ENCODE results near the gene FPGS.
"Not testable (repeated sequence)": the region's sequence is repeated elsewhere in the genome, so short reads cannot be mapped to it uniquely, and the experiment has no call there.

FPGS gene, protein sequence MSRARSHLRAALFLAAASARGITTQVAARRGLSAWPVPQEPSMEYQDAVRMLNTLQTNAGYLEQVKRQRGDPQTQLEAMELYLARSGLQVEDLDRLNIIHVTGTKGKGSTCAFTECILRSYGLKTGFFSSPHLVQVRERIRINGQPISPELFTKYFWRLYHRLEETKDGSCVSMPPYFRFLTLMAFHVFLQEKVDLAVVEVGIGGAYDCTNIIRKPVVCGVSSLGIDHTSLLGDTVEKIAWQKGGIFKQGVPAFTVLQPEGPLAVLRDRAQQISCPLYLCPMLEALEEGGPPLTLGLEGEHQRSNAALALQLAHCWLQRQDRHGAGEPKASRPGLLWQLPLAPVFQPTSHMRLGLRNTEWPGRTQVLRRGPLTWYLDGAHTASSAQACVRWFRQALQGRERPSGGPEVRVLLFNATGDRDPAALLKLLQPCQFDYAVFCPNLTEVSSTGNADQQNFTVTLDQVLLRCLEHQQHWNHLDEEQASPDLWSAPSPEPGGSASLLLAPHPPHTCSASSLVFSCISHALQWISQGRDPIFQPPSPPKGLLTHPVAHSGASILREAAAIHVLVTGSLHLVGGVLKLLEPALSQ
- total RNA-seq = 35.6 to 103 (median 57.5) reads per million in 17 experiments

DNA sequence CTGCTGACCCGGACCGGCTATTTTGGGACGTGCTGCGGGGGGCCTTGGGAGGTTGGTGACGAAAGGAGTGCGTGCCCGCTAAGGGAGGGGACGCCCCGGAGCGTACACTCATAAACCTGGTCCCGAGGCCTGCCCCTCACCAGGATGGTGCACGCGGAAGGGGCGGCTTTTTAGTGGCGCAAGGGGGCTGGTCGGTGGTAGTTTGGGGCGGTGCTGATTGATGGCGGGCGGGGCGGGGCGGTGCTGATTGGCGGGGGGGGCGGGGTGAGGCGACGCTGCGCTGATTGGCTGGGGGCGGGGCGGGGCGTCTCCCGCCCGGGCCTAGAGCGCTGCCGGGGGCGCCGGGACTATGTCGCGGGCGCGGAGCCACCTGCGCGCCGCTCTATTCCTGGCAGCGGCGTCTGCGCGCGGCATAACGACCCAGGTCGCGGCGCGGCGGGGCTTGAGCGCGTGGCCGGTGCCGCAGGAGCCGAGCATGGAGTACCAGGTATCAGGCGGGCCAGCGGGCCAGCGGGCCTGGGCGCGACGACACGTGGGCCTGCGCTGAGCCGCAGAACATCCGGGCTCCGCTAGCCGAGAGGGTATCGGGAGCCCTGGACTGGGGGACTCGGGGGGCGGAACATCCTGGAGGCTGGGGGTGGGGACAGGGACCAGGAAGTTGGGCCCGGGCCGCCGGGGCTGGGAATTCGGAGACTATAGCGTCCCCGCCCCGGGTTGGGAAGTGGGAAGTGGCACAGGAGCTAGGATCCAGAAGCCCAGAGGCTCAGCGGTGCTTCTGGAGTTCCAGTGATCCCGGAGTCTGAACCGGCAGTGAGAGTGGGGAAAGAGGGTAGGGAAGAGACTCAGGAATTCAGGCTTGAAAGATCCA, at the start of gene FPGS:
FPGS (plus strand) TSS at position 307 of the 868 bp plus-strand sequence; CDS start at position 350, 43 bp downstream.
- DNase-seq = peak; percentile 83 to 95 (median 91)

DNA sequence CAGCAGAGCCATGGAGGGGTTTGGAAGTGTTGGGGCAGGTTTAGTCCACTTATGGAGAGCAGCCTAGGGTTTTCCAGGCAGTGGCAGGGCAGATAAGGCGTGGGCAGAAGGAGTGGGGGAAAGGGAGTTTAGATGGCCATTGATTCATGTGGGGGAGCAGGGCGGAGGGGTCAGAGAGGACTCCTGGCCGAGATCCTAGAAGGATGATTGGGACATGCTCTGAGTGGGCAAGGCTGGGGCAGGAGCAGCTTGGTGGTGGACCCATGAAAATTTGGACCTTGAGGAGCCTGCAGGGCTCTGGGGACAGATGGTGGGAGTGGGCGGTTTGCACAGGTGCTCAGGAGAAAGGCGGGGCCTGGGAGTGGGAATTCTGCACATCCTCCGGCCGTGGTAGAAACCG, 49.5 kb upstream of the FPGS start:
- DNase-seq = no peak

DNA sequence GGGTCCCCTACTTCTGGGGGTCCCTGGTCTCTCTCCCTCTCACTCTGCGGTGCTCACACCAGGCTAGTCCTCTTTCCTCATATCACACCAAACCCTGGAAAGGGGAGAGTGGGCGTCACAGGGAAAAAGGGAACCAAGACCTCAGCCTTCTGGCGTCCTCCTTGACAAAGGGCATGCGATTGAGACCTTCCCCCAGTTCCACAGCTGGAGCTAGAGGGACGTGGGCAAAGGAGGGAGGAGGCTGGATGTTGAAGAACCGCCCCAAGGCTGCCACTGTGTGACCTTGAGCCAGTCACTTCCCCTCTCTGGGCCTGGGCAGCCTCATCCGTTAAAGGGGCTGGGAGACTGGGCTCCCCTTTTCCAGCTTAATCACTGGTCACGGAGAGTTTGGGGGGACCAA, 49.1 kb upstream of the FPGS start:
- DNase-seq = peak; percentile 35 to 64 (median 61)

DNA sequence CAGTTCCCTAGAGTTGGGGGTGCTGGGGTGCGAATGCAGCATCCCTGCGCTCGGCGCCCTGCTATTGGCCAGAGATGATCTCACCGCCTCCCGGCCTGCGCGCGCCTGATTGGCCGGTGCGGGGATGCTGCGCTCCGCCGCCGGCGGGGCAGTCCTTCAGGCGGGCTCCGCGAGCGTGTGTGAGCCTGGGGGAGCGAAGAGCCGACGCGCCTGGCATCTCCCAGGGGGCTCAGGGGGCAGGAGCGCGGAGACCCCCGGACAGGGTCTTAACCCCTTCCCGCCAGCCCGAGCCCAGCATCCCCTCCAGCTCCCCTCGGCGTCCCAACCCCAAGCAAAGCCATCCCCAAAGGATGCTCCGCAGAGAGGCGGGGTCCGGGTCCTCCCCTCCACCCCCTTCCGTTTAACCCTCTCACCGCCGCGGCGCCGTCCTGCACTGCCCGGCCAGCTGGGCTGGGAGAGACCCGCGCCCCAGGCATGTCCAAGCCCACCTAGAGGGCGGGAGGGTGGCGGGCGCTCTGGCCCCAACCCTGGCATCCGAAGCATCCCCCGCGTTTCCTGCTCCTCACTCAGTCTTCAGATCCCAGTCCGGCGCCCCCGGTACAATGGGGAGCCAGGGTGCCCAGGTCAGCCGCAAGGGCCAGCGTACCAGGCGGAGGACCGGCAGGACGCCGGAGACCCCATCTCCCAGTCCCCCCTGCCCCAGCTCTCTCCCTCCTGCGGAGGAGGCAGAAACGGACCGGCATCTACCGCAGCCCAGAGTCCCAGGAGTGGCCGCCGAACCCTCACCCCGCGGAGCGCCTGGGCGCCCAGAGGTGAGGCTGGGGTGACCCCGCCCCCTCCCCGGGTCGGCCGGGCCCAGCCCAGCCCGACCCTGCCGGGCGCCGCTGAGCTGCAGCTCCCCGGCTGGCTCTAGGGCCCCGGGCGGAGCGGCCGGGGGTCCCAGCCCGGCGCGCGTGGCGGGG, 48.3 kb upstream of the FPGS start:
- DNase-seq = no peak

DNA sequence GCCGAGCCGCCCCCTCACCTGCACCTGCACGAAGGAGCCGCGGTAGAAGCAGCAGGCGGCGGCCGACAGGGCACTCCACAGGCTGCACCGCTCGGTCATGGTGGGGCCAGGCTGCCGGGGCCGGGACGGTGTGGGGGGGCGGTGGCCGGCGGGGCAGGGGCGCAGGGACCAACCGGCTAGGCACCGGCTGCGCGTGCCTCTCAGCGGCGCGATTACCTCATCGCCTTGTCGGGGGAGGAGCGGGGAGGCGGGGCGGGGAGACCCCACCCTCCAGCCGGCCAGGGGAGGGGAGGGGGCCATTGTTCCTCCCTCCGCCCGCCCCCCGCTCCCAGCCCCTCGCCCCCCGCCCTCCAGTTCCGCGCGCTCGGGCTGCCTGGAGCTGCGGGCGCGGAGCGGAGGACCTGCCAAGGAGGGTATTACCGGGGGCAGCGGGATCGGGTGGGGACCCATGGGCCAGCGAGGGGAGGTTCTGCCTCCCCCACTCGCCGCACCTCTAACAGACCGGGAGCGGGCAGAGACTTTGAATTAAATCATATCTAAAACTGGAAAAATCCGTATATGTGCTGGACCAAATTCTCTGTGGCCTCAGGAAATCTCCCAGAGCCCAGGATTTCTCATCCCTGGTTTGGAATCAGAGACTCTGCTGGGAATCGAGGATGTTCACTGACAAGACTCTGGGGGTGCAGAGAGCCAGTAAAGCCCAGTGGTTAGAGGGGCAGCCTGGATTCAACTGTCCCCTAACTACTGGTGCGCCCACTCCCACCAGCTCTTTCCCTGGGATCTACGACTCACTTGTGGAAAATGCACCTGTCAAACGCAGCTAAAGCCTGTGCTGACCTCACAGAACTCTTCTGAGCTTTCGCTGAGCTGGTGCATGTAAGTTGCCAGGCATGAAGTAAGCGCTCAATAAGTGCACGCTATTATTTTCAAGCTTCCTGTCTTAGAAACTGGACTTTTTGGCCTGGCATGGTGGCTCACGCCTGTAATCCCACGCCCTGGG, 47.3 kb upstream of the FPGS start:
- DNase-seq = no peak

DNA sequence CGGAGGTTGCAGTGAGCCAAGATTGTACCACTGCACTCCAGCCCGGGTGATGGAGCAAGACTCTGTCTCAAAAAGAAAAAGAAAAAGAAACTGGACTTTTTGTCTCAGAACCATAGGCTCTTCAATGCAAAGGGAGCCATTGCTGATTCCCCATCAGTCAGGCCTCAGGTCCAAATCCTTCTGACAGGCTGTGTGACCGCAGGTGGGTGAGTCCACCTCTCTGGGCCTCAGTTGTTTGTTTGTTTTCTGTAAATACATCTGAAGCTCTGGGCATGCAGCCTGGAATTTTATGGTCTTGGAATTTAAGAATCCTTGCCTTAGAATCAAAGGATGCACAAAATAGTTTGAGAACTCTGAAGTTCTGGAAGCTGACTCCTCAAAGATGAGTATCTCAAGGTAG, 46.4 kb upstream of the FPGS start:
- no peak for DNase-seq

DNA sequence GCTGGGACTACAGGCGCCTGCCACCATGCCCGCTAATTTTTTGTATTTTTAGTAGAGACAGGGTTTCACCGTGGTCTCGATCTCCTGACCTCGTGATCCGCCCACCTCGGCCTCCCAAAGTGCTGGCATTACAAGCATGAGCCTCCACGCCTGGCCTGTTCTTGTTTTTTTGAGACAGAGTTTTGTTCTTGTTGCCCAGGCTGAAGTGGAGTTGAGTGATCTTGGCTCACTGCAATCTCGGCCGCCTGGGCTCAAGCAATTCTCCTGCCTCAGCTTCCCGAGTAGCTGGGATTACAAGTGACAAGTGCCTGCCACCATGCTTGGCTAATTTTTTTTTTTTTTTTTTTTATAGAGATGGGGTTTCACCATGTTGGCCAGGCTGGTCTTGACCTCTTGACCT, 45.9 kb upstream of the FPGS start:
- not testable (repeated sequence) for DNase-seq

DNA sequence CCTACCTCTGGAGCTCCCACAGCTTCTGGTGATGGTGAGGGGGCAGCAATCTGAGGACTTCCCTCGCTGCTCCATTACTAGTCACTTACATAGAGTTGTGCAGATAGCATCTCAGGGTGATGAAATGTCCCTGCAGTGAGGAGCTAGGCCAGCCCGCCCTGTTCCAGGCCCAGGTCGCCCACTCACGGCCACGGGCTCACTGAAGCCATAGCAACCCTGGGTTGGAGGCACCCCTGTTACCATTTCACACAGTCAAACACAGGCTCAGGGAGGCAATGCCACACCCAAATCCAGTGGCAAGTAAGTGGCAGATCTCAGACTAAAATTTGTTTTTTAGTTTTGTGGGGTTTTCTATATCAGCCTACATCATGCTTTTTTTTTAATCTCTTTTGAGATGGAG, 43.8 kb upstream of the FPGS start:
- DNase-seq = peak in 2 of 4 experiments; percentile 28 to 31

DNA sequence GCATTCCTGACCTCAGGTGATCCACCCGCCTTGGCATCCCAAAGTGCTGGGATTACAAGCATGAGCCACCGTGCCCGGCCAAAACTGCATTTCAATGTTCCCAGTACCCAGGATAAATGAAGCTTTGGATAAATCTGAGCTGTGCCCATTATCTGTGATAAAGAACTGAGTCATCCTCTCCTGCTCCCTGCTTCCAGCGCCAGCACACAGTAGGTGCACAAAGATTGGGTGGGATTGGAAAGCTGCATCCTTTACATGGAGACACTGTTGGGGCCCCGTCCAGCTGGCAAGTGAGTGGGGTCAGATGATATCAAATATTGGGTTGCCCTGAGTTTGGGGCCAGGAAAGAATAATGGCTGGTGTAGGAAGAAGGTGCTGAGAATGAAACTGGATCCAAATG, 41.6 kb upstream of the FPGS start:
- DNase-seq = no peak

DNA sequence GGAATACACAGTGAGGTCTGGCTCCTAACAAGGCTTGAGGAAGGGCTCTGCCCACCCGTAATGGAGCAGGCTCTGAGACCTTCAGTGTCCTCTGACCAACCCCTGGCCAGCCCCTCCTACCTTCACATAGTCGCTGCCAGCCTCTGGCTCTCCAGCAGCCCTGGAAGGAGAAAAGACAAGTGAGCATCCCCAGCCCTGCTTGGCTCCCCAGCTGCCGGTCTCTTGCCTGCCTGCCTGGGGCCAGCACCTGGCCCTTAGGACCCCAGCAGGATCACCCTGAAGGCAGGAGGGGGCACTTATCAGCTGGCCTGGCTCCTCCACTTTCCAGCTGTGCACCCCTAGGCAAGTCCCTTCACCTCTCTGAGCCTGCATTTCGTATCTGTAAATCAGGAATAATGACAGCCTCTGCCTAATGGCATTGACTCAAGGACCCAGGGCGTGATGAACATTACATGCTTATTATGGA, 41.2 kb upstream of the FPGS start:
- no peak for DNase-seq

DNA sequence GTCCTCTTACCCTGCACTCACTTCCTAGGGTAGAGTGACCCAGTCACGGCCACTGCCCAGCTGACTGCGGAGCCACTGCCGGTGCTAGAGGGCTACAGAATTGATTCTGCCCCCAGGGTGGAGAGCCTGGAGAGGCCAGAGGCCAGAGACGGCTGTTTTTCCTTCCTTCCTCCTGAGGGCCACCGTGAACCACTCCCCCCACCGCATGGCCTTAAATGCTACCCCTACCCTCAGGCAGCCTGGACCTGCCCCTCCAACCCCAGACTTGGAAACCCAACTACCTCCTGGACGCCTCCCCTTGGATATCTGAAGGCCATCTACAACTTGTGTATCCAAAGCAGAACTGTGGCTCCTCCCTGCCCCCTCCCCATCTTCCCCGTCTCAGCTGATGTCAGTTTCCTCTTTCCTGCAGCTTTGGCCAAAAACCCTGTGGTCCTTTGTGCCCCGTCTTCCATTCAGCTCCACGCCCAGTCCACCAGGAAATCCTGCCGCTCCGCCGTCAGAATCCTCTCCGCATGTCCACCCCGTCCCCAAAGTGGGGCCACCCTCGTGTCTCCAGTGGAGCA, 40.5 kb upstream of the FPGS start:
- DNase-seq = peak; percentile 64 to 79 (median 72)

DNA sequence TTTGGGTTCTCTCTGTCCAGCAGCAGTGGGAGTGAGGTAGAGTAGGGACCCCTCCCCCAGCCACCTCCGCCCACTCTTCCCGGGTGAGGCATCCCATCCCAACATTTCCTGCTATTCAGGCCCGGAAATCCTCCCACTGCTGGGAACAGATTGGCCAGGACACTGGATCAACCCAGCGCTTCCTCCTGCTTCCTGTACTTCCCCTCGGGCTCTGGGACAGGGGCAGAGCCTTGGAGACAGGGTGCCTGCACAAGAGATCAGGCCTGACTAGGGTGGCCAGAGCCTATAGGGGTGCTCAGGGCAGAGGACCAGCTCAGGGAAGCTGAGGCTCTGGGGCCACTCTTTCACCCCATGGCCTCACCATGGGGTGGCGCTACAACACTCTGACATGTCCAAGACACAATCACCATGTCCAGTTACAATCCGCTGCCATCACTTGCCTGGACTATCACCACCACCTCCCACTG, 38.7 kb upstream of the FPGS start:
- peak; percentile 63 to 80 (median 70) for DNase-seq

DNA sequence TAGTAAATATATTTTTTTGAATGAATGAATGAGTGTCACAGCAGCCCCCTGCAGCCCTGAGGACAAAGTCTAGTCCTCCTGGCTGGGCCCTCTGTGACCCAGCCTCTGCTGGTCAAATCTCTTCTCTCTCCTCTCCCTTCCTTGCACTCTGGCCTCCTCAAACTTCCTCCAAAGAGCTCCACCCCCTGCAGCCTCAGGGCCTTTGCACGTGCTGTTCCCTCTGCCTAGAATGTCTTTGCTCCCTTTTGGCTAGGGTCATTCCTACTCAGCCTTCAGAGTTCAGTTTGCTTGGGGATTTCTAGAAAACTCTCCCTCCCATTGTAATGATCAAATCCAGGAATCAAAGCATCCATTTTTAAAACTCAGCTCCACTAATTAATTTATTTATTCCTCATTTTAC, 37.3 kb upstream of the FPGS start:
- DNase-seq = no peak

DNA sequence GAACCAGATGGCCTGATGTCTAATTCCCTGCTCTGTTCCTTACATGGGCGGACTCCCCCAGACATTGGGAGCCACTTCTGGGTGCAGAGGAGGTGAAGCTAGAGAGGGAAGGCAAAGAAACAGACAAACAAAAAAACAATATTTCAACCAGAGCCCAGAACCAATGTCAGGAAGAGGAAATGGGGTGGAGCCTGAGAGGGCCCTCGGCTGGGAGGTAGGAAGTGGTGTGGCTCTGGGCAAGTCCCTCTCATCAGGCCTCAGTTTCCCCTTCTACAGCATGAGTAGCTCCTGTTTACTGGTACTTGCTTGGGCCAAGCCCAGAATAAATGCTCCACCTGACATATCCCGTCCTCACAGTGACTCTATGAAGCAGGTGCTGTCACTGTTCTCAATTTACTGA, 35.3 kb upstream of the FPGS start:
- DNase-seq = no peak

DNA sequence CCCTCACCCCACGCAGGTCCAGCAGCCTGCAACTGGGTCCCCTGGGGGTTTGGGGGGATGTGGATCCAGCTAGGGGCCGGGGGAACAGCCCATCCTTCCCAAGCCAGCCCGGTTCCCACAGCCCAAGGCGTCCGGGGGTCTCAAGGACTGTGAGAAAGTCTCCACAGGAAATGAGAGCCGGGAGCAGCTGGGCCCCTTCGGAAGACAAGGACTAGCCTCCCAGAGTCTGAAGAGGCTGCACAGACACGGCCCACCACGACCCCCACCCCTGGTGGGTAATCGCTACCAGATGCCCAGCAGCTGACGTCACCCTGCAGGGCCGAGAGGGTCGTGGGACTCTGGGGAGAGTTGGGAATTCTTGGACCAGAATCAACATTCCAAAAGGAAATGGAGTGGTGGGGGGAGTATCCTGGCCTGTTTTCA, 34.8 kb upstream of the FPGS start:
- no peak for DNase-seq

DNA sequence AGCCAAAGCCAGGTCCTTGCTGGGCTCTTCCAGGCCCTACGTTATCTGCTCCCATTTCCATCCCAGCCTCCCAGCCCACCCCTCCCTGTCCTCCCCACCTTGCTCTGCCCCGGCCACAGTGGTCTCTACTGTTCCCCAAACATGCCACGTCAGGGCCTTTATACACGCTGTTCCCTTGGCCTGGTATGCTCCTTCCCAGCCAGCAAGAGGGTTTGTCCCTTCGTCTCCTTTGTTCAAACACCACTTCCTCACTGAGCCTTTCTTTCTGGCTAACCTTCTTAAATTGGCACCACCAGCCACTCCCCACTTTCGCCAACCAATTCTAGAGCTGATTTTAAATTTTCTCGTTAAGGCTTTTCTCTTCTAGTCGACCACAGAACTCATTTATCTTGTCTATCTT, 34.0 kb upstream of the FPGS start:
- no peak for DNase-seq

DNA sequence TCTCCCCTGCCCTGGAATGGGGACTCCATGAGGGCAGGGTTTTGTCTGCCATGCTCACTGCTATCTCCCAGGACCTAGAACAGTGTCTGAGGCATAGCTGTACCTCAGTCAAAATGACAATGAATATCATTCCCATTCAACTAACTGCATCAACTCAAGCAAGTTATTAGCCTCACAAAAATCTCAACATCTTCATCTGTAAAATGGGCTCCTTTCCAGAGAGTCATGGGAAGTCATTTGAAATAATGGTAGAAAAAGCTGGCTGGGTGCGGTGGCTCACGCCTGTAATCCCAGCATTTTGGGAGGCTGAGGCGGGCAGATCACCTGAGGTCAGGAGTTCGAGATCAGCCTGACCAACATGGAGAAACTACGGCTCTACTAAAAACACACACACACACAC, 33.6 kb upstream of the FPGS start:
- no peak for DNase-seq

DNA sequence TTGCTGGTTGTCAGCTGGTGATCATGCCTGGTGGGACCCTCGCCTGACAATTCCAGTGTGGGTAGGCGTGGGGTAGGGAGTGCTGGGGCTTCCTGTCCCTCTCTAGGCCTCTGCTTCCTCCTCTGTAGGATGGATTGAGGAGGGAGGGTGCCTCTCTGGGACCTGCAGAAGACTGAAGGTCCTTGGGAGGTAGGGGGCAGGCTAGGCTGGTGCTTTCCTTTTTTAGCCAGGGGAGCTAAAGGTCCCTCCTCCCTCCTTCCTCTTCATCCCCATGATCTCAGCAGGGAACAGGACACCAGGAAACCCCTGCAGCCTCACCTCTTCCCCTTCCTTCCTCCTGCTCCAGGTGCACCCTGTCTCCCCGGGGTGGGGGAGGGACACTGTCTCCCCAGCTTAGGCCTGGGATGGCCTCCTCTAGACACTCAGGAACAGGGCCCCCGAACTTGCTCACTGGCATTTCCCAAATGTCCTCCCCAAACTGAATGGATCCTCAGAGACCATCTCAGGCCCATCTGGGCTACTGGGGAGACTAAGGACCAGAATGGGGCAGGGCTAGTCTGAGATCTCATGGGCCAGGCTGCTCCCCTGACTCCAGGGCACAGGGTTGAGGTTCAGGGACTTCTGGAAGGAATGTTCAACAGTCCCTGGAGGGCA, 32.6 kb upstream of the FPGS start:
- no peak for DNase-seq

DNA sequence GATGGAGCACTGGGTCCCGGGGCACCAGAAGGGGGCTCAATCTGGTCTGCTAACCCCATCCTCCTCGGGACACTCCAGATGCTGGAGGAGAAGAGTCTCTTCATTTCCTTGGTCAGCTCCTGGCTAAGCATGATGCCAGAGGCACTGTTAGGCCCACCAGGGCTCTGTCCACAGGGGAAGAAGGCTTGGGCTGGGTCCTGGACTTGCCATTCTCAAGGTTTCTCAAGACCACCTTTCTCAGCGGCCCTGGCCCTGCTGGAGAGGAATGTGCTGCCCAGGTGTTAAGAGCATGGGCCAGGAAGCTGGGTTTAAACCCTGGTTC, 32.1 kb upstream of the FPGS start:
- DNase-seq = no peak

Measured in suppressor macrophage (primary cell).